HG03103 (cell line): ENCODE measurements around the gene NOXA1.
"Not testable (repeated sequence)": the region's sequence is repeated elsewhere in the genome, so short reads cannot be mapped to it uniquely, and the experiment has no call there.

Experiments
- ATAC-seq: cut with Tn5 transposase; IDR thresholded peaks from one replicate; pipeline ENCODE4 v1.9.1; 2021; ENCODE audit warnings: low read depth; ENCODE audit not compliant: unreplicated experiment

Gene NOXA1

GRCh38 chr9:137422604-137423513 is at the start of gene NOXA1, which contains the start of gene EXD3:
Gene NOXA1 (plus strand): TSS chr9:137423393. CDS start chr9:137423530, 137 bp downstream.
Gene EXD3 (minus strand): TSS chr9:137423162. CDS start chr9:137395357, 27,805 bp downstream.
- peak; percentile 72 for ATAC-seq

DNA sequence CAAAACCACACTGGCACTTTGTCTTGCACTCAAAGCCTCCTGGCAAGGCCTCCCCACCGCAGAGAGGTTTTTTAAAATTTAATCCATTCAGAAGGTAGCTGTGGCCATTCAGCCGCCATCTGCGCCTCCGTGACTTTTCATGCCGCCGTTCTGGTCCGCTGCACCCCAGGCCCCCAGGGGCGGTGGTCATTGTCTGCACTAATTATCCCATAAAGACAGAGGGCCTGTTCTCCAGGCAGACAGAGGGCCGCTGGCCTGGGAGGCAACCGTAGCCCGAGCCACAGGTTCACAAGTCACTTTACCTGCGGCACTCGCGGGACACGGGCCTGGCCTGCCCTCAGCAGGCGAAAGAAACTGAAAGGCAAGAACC is 49.6 kb upstream of the NOXA1 start:
- ATAC-seq, result no peak

GRCh38 chr9:137374131-137374845 is 48.9 kb upstream of the NOXA1 start:
- no peak for ATAC-seq

DNA sequence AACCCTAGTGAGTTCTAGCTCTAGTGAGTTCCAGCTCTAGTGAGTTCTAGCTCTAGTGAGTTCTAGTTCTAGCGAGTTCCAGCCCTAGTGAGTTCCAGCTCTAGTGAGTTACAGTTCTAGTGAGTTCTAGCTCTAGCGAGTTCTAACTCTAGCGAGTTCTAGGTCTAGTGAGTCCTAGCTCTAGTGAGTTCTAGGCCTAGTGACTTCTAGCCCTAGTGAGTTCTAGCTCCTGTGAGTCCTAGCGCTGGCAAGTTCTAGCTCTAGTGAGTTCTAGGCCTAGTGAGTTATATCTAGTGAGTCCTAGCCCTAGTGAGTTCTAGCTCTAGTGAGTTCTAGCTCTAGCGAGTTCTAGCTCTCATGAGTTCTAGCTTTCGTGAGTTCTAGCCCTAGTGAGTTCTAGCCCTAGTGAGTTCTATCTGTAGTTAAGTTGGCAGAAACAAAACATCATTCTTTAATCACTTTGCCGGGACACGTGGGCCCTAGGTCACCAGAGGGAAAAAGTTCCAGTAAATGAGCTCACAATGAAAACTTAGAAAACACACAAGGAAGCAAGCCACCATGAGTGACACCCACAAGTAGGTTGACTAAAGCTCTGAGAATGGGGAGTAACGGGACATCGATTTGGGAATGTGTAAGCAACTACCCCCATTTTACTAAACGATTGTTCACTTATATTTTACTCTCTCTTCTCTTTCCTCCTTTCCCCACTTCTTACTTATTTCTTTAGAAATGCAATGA is 47.7 kb upstream of the NOXA1 start:
- no peak for ATAC-seq

DNA sequence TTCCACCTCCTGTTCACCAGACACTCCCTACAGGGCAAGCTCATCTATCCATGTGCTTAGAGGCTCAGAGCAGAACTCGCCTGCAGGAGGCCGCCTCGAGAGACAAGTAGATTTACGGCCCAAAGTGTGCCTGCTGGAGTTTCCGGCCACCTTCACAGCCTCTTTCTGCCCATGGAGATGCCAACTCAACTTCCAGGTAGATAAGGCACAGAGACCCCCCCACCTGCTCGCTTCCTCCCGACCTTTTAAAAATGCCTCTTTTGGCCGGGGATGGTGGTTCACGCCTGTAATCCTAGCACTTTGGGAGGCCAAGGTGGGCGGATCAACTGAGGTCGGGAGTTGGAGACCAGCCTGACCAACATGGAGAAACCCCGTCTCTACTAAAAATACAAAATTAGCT is 46.8 kb upstream of the NOXA1 start:
- no peak for ATAC-seq

DNA sequence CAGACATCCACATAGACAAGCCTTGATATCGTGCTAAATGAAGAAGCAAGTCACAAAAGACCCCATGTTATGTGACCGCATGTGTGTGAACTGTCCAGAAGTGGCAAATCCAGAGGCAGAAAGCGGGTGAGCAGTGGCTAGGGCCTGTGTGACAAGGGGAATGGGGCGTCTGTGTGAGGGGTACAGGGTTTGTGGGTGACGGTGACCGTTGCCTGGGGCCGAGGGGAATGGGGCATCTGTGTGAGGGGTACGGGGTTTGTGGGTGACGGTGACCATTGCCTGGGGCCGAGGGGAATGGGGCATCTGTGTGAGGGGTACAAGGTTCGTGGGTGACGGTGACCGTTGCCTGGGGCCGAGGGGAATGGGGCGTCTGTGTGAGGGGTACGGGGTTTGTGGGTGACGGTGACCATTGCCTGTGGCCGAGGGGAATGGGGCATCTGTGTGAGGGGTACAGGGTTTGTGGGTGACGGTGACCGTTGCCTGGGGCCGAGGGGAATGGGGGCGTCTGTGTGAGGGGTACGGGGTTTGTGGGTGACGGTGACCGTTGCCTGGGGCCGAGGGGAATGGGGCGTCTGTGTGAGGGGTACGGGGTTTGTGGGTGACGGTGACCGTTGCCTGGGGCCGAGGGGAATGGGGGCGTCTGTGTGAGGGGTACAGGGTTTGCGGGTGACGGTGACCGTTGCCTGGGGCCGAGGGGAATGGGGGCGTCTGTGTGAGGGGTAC is 44.3 kb upstream of the NOXA1 start:
- ATAC-seq, result not testable (repeated sequence)

DNA sequence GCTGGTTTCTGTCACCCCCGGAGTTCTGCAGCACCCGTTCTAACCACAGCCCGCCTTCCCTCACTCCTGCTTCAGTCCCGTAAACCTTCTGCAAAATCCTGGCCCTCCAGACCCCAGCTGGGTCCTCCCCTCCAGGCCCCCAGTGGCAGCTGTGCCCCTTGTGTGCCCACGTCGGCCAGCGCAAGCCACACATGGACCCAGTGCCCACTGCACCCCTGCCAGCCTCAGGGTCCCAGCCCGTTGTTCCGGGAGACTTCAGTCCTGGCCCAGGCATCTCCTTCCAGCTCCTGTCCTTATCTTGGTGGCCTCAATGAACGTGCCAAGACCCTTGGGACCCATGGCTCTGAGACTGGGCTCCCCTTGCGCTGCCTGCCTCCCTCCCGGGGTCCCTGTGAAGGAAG is 43.4 kb upstream of the NOXA1 start:
- ATAC-seq, result no peak

GRCh38 chr9:137380171-137380570 is 43.0 kb upstream of the NOXA1 start:
- ATAC-seq, result no peak

GRCh38 chr9:137380606-137381005 is 42.6 kb upstream of the NOXA1 start:
- ATAC-seq, result no peak

GRCh38 chr9:137381501-137382443 is 41.4 kb upstream of the NOXA1 start:
- no peak for ATAC-seq

- no peak for ATAC-seq
Observed at GRCh38 chr9:137382444-137383080, 40.6 kb upstream of the NOXA1 start.

- no peak for ATAC-seq
Observed at GRCh38 chr9:137383081-137383783, 40.0 kb upstream of the NOXA1 start.

GRCh38 chr9:137383784-137384756 is 39.1 kb upstream of the NOXA1 start:
- no peak for ATAC-seq

GRCh38 chr9:137385061-137385655 is 38.0 kb upstream of the NOXA1 start:
- no peak for ATAC-seq

DNA sequence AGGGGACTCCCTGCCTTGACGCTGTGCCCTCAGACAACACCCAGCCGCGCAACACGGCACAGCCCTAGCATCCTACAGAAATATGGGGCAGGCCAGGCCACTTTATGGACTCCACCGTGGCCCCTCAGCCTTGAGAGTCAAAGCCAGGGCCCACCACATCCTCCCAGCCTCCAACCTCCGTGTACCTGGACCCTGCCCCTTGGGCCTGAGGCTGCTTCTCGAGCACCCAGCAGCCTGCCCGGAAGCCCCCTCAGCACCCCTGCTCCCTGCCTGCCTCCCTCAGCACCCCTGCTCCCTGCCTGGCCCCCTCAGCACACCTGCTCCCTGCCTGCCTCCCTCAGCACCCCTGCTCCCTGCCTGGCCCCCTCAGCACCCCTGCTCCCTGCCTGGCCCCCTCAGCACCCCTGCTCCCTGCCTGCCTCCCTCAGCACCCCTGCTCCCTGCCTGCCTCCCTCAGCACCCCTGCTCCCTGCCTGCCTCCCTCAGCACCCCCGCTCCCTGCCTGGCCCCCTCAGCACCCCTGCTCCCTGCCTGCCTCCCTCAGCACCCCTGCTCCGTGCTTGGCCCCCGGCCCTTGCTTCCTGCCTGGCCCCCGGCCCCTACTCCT is 36.6 kb upstream of the NOXA1 start:
- ATAC-seq, result not testable (repeated sequence)
